GM10847 (cell line): ENCODE data around the gene POLR2L.

Source experiments
- POLR2A ChIP-seq: IDR thresholded peaks from 2 replicates; pipeline ENCODE4 v1.6.1; 2011; ENCODE audit not compliant: insufficient read length; ENCODE audit errors: extremely low read depth

Gene POLR2L

DNA sequence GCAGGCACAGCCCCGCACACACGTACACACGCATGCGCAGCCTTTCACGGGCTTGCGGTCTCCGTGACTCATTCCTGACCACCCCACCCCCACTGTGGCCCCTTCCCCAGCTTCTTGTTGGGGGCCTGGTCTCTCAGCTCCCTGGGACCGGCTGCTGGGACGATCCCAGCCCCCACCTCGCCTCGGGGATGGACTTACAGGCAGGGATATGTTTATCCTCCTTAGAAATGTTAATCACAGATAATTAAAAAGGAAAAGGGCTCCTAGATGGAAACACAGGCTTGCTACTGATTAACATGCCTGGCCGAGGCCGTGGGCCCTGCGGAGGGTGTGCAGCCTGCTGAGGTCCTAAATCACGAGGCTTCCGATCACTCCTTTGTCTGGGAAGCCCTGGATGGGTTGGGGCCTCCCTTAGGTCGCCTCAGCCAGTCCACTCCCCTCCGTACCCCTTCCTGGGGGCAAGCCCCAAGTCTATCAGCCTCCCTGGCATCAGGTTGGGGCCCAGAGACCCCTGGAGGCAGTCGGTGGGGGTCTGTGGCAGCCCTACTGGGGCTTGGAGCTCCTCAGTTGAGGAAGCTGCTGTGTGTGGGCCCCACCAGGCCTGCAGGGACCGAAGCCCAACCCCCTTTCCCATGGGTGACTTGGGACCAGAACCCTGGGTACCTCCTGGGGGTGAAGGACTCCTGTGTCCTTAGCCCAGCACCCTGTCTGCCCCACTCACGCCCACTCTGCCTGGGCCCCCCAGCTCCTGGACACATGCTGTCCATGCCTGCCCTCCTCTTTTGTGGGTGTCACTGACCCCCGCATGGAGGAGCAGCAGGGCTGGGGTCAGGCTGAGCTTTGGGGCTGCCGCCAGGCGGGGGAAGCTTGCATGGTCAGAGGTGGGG lies 20.9 kb upstream of the POLR2L start:
- TF ChIP-seq POLR2A, result no peak

DNA sequence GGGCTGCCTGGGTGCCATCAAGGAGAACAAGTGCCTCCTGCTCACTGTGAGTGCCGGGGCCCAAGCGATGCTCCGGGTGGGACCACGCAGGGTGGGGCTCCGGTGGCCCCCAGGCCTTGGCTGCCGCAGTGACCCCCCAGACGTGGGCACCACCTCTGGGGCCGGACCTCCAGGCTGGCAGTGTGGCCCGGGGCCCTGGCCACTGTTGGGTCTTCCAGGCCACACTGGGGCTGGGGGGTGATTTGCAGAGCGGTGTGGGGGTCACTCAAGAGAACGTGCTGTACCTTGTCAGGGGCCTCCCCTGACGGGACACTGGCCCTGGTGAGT lies 20.3 kb upstream of the POLR2L start:
- no peak for TF ChIP-seq POLR2A

DNA sequence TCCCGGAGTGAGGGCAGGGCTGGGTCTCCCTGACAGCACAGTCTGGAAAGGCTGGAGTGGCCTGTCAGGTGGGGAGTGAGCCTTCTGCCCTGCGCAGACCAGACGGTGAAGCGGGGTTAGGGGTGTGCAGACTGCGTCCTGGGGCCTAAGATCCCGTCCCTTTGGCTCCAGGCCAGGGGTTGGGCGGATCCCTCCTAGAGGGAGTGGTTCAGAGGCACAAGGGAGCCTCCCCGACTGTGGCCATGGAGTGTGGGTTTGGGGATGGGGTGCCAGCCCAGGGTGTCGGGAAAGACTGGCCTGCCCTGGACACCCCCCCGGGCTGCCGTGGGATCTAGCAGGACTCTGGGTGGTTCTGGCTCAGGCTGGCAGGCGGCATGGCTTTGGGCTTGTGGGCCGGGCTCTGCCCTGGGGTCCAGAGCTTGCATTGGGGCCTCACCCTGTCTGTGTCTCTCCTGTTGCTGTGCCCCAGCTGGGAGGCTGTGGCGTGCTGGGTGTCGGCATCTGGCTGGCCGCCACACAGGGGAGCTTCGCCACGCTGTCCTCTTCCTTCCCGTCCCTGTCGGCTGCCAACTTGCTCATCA lies 19.8 kb upstream of the POLR2L start:
- no peak for TF ChIP-seq POLR2A

DNA sequence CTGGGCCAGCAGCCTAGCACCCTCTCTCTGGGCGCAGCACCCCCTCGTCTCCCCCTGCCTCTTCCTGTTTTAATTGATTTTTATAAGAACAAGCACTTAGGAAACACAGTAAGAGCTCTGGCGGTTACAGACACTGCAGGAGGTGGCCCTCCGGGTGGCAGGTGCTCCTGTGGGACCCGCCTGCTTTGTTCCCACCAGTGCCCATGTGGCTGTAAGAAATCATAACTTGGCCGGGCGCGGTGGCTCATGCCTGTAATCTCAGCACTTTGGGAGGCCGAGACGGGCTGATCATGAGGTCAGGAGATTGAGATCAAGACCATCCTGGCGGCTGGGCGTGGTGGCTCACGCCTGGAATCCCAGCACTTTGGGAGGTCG lies 18.8 kb upstream of the POLR2L start:
- no peak for TF ChIP-seq POLR2A

DNA sequence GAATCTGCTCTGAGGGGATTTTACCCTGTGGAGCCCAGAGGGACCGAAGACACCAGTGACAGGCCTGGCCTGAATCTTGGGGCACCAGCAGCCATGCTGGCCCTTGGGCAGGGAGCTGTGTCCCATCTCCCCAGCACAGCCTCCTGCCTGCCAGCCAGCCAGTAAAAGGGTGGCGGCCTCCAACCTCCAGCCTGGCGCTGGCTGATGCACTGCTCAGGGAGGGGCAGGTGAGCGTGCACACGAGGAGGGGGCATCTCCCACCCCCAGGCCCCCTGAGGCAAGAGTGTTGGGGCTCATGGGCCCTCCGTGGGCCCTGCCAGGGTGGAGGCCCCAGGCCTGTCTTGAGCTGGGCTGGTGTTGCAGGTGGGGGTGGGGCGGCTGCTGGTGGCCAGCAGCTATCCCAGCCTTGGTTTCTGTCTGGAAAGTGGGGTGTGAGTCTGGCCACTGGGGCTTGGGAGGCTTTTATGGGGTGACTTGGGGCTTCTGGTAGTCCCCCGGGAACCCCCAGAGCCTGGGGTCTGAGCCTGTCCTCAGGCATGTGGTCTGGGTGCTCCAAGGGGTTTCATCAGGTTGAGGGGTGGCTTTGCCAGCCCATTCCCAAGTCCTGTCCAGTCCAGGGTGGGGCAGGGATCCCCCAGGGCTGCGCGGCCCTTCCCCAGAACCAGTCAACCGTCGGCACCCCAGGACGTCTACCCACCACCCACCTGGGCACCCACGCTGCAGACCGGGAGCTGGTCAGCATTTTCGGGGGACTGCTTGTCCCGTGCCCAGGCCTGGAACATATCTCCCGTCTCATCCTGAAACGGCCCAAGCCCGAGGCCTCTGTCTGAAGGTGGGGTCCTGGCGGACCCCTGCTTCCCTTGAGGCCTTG lies 18.1 kb upstream of the POLR2L start:
- TF ChIP-seq POLR2A, result no peak

DNA sequence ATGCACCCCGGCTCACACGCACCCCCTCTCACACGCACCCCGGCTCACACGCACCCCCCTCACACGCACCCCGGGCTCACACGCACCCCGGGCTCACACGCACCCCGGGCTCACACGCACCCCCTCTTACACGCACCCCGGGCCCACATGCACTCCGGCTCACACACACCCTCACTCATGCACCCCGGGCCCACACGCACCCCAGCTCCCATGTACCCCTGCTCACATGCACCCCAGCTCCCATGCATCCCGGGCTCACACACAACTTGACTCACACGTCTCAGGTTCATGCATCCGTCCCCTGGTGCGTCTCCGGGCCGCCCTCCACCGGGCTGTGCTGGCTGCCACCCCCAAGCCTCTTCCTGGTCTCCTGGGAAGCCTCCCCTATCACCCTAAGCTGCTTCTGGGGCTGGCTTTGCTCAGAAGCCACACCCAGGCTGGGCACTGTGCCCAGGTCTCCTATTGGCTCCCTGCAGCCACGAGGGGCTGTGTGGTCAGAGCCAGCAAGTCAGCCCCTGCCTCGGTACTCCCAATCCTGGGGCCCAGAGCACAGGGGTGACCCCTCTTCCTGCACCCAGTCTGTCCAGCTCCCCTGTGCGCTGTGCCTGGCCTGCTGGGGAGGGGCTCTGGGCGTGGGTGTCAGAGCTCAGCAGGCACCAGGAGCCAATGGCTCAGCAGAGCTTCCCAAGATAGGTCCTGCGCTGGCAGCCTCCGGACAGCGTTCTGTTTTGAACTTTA lies 17.2 kb upstream of the POLR2L start:
- no peak for TF ChIP-seq POLR2A

DNA sequence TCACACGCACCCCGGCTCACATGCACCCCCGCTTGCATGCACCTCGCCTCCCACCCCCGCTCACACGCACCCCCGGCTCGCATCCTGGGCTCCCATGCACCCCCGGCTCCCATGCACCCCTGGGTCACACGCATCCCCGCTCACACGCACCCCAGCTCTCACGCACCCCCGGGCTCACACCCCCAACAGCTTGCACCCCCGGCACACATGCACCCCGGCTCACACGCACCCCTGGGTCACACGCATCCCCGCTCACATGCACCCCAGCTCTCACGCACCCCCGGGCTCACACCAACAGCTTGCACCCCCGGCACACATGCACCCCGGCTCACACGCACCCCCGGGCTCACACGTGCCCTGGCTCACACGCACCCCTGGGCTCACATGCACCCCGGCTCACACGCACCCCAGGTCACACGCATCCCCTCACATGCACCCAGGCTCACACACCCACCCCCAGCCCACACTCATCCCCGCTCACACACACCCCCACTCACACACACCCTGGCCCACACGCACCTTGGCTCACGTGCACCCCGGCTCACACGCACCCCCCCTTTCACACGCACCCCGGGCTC lies 16.5 kb upstream of the POLR2L start:
- TF ChIP-seq POLR2A, result no peak

DNA sequence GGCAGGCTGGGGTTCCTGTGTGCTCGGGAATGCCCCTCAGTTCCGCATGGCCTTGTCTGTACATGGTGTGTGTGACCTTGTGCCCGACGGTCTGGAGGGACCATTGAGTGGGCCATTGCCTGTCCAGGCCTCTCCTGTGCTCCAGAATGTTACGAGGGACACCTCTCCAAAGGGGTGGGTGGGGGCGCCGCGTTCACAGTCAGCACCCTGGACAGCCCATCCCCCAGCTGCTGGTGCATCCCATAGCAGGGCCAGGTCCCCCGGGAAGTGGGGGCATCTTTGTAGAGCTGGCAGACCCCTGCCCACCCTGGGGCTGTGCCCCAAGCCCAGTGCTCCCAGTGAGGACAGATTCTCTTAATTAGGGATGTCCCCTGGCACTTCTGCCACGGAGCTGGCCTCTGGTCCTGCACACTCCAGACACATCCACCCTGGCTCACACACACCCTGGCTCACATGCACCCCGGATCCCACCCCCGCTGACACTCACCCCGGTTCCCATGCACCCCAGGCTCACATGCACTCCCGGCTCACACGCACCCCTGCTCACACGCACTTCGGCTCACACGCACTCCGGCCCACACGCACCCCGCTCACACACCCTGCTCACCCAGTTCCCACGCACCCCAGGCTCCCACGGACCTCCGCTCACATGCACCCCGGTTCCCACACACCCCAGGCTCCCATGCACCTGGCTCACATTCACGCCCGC lies 15.9 kb upstream of the POLR2L start:
- no peak for TF ChIP-seq POLR2A

DNA sequence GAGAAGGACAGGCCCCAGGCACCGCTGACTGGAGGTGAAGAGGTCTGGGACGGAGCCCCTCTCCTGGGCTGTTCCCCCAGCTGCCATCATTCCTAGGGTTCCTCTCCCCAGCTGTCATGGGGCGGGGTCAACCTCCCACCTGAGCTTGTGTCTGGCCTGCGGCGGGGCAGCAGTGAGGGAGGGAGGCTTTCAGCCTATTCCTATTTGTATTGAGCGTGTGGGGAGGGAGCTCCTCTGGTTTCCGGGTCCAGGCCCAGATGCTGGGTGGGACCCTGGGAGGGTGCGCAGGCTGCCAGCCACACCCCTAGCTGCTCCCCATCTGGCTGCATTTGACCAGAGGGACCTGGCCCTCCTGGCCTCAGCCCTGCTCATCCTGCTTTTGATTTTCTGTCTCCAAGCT lies 14.1 kb upstream of the POLR2L start:
- TF ChIP-seq POLR2A, result no peak

DNA sequence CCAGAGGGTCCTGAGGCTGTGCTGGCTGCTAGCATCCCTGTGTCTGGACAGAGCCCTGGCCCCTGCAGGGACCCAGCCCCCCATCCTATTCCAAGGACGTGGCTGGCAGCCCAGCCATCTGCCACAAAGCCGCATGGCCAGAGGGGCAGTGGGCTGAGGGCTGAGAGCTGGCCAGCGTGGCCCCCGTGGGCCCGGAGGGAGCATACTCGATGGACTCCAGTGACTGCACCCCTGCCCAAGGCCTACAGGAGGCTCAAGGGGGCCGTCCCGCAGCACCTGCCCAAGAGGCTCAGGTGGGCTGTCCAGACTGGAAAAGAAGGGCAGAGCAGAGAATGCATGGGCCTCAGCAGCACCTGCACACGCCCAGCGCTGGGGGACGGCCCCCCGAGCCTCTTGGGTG lies 13.5 kb upstream of the POLR2L start:
- TF ChIP-seq POLR2A, result no peak

DNA sequence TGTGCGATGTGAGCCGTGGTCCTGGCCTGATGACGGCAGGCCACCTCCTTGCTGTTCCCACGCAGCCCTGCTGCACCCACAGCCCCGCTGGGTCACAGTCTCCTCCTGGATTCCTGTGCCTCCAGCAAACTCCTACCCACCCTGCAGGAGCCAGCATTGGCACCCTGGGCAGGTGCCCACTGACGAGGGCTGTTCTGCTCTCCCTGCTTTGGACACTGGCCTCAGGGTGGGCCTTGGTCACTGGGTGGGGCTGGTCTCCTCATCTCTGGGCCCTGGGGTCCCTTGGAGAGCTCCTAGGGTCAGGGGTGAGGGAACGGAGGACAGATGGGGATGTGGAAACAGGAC lies 13.0 kb upstream of the POLR2L start:
- TF ChIP-seq POLR2A, result no peak

DNA sequence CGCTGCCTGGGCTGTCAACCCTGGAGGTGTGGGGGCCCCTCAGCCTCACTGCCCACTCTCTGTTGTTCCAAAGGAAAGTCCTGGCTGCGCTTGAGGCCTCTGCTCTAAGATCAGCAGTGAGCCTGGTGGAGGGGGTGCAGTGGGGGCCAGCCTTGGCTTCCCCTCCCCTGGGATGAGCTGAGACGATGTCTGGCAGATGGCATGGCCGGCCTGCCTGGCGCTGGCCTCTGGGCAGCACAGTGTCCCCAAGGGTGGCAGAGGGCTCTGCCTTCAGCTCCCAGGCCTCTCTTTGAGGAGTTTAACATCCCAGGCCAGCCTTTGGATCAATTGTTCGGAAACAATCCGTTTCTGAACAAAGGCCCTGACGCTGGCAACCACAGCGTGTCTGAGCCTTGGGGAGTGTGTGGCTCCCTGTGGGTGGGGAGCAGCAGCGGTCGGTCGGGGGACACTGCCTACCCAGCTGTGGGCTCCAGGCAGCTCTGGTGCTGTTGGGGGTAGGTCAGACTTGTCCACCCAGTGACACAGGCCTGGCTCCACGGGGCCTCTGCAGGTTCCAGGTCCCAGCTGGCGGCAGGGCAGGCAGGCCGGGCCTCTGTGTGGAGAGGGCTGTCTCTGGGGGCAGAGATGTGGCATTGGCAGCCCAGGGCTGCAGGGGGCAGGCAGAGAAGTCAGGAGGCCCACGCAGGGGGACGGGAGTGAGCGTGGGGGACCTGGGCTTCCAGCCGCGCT lies 12.4 kb upstream of the POLR2L start:
- TF ChIP-seq POLR2A, result no peak

DNA sequence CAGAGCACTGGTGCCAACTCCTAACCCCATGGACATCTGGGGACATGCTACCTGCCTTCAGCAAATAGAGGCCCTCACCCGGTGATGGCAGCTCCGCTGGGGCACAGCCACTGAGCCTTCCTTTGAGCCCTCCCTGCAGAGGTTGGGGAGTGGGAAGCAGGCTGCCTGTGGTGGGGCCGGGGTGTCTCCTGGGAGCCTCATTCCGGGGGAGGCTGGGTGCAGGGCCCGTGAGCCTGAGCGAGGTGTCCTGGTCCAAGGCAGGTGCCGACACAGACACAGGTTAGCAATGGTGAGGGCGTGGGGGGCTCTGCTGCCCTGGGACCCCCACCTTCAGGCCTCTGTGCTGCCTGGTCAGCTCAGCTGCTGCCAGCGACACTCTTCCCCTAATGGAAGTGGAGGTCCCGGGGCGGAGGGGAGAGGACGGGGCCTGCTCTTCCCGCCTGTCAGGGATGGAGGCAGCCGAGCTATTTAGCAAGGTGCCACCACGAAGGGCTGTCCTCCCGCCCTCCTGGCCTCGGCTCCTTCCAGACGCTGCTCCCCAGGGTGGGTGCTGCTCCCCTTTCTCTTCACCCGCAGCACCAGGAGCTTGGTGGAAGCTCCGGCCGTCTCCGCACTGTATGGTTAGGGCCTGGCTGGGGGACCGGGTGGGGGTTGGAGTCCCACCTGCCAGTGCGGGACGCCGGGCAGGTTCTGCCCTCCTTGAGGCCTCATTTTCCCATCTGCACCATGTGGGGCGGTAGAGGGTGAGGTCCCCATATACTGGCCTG lies 11.5 kb upstream of the POLR2L start:
- TF ChIP-seq POLR2A, result no peak

DNA sequence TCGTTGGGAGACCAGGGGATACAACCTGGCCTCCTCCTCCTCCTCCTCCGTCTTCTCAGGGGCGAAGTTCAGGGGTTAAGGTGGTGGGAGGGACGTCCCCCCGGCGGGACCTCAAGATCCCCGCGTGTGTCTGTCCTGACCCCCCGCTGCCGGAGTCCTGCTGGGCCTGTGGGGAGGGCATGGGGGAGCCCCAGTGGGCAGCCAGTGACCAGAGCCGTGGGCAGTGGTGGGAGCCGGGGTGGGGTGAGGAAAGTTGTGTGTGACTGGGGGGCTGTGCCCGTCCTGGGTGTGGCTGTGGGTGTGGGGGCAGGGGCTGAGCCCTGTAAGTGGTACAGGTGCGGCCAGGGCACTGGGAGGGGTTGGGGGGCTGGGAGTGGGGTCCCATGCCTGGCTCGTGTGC lies 10.4 kb upstream of the POLR2L start:
- no peak for TF ChIP-seq POLR2A
